Retinal pigment epithelial cell (primary cell): ENCODE data around the gene GIPC1.
"Not testable (repeated sequence)": the region's sequence is repeated elsewhere in the genome, so short reads cannot be mapped to it uniquely, and the experiment has no call there.

ENCODE experiments used
- DNase-seq: peaks from one replicate; pipeline ENCODE4 v3.0.0-alpha.2; 2010; ENCODE audit warnings: low read depth
- H3K4me3 ChIP-seq: 2 replicates; pipeline ENCODE4 v1.5.1; 2011; ENCODE audit warnings: mild to moderate bottlenecking, low read length, control low read depth, moderate library complexity
- TF ChIP-seq, protein P1 (sequence below): conservative IDR thresholded peaks from 2 replicates; pipeline ENCODE4 v1.5.1; 2011; ENCODE audit warnings: low read depth, low read length, control low read depth, inconsistent platforms

The GIPC1 gene

DNA sequence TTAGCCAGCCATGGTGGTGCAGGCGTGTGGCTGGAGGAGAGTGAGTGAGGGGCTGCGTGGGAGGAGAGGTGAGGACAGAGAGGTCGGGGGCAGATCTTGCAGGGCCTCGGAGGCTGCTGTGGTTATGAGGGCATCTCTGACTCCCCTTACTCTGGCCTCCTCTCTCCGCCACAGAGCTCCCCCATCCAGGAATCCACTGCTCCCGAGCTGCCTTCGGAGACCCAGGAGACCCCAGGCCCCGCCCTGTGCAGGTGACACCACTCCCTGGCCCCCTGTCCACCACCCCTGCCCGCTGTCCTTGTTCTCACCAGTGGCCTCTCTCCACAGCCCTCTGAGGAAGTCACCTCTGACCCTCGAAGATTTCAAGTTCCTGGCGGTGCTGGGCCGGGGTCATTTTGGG, 28.5 kb downstream of the GIPC1 start:
- TF ChIP-seq, protein P1, sequence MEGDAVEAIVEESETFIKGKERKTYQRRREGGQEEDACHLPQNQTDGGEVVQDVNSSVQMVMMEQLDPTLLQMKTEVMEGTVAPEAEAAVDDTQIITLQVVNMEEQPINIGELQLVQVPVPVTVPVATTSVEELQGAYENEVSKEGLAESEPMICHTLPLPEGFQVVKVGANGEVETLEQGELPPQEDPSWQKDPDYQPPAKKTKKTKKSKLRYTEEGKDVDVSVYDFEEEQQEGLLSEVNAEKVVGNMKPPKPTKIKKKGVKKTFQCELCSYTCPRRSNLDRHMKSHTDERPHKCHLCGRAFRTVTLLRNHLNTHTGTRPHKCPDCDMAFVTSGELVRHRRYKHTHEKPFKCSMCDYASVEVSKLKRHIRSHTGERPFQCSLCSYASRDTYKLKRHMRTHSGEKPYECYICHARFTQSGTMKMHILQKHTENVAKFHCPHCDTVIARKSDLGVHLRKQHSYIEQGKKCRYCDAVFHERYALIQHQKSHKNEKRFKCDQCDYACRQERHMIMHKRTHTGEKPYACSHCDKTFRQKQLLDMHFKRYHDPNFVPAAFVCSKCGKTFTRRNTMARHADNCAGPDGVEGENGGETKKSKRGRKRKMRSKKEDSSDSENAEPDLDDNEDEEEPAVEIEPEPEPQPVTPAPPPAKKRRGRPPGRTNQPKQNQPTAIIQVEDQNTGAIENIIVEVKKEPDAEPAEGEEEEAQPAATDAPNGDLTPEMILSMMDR, result no peak
- no peak for DNase-seq
- H3K4me3 ChIP-seq, result no peak overlapping the region

DNA sequence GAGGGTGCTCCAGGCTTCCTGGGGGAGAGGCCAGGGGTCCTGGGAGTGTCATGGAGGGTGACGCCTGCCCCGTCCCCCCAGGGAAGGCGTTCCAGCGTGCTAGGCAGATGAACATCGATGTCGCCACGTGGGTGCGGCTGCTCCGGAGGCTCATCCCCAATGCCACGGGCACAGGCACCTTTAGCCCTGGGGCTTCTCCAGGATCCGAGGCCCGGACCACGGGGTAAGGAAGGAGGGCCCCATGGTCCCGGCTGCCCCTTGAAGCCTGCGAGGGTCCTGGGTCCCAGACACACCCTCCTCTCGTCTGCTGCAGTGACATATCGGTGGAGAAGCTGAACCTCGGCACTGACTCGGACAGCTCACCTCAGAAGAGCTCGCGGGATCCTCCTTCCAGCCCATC, 32.2 kb downstream of the GIPC1 start:
- DNase-seq, result no peak
- TF ChIP-seq, protein P1, result no peak
- H3K4me3 ChIP-seq, result no peak overlapping the region

DNA sequence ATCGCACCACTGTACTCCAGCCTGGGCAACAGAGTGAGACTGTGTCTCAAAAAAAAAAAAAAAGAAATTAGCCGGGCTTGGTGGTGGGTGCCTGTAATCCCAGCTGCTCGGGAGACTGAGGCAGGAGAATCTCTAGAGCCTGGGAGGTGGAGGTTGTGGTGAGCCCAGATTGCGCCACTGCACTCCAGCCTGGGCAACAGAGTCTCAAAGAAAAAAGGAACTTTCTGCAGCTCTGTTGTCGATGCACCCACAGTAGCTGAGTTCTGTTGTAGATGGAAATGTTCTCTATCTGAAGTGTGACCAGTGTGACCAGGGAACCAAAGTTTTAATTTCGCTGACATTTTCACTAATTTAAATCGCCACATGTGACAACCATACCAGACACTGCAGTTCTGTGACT, 33.5 kb downstream of the GIPC1 start:
- not testable (repeated sequence) for H3K4me3 ChIP-seq, DNase-seq

DNA sequence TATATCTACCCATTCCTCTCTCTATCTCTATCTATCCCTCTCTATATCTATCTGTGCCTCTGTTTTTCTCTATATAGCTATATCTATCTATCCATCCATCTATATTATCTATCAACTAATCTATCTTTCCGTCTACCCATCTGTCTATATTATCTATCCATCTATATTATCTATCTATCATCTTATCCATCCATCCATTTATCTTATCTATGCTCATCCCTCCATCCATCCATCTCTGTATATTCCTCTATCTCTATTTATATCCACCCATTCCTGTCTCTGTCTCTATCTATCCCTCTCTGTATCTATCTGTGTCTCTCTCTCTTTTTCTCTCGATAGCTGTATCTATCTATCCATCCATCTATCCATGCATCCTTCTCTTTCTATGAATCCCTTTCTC, 35.0 kb downstream of the GIPC1 start:
- DNase-seq, result no peak
- H3K4me3 ChIP-seq, result no peak overlapping the region
- TF ChIP-seq, protein P1, result no peak

DNA sequence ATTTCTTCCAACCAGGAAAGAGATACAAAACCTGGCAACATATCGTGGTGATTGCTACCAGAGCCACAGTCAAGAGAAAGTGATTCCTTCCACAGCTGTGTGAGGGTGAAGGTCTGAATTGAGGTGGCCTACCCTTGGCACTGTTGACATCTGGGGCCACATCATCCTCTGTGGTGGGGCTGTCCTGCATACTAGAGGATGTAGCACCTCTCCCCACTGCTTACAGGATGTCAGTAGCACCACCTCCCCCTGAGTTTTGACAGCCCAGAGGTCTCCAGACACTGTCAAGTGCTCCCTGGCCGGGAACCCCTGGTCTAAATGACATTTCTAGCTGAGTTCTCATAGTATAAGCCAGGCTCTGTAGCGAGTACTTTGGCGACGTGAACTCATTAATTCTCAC, 36.2 kb downstream of the GIPC1 start:
- H3K4me3 ChIP-seq, result no peak overlapping the region
- no peak for DNase-seq

DNA sequence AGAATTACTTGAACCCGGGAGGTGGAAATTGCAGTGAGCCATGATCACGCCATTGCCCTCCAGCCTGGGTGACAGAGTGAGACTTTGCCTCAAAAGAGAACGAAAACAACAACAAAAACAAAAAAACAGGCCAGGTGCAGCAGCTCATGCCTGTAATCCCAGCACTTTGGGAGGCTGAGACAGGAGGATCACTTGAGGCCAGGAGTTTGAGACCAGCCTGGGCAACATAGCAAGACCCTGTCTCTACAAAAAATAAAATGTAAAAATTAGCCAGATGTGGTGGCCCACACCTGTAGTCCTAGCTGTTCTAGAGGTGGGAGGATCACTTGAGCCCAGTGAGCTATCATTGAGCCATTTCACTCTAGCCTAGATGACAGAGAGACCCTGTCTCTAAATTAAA, 43.6 kb downstream of the GIPC1 start:
- DNase-seq, H3K4me3 ChIP-seq: not testable (repeated sequence)

More for the DNA sequence above, 36.2 kb downstream of the GIPC1 start:
- TF ChIP-seq, protein P1, result no peak

DNA sequence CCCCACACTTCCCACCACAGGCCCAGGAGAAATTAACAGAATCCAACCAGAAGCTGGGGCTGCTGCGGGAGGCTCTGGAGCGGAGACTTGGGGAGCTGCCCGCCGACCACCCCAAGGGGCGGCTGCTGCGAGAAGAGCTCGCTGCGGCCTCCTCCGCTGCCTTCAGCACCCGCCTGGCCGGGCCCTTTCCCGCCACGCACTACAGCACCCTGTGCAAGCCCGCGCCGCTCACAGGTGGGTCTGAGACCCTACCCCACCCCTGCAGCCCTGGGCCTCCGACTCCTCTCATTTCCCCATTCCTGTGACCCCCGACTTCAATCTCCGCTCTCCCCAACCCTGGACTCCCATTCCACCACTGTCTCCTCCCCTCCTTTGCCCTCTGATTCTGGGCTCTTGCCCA, 45.1 kb downstream of the GIPC1 start:
- H3K4me3 ChIP-seq, result no peak overlapping the region
- DNase-seq, result no peak
- TF ChIP-seq, protein P1, result no peak

DNA sequence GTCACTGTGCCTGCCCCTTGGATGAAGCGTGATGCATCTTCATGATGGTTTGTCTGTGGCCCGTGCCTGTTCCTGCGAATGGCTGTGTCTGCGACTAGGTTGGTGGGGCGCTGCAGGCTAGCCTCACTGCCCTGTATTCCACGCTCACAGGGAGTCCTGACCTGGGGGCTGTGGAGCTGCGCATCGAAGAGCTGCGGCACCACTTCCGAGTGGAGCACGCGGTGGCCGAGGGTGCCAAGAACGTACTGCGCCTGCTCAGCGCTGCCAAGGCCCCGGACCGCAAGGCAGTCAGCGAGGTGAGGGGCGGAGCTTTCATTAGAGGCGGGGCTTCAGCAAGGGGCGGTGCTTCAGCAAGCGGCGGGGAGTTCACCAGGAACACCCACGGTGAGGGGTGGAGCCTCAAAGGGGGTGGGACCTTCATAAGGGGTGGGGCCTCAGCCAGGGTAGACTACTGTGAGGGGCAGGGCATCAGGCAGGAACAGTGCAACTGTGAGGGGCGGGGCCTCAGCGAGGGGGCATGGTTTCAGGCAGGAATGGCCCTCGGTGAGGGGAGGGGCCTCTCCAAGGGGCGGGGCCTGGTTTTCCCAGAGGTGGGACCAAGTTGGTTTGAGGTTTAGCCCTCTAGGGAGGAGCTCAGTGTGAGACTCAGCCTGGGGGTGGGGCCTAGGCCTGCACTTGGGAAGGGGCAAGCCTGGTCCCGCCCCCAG, 45.6 kb downstream of the GIPC1 start:
- TF ChIP-seq, protein P1, result no peak
- DNase-seq, result no peak
- no peak overlapping the region for H3K4me3 ChIP-seq
